OCI-LY1 (cell line): ENCODE data around the gene TMEM37.
A peak's percentile ranks its signal among the peaks of the same experiment; 100 is the strongest.

Source experiments
- H2AFZ ChIP-seq: fragments of 200-600 bp; sonication (generic), shearing (Covaris generic); 2 replicates; pipeline ENCODE4 v1.6.0; 2014; ENCODE audit warnings: antibody characterized with exemption, mild to moderate bottlenecking, low read length
- H3F3A ChIP-seq: fragments of 200-600 bp; sonication (generic), shearing (Covaris generic); 2 replicates; pipeline ENCODE4 v1.6.0; 2014; ENCODE audit warnings: mild to moderate bottlenecking, antibody characterized with exemption, low read length, moderate library complexity; ENCODE audit not compliant: insufficient read depth
- H3K27ac ChIP-seq: fragments of 200-600 bp; sonication (generic); 2 replicates; pipeline ENCODE4 v1.5.1; 2014; ENCODE audit warnings: low read length, mixed run types, mild to moderate bottlenecking, low read depth; ENCODE audit not compliant: poor library complexity, severe bottlenecking
- H3K27me3 ChIP-seq: fragments of 200-600 bp; sonication (generic); 2 replicates; pipeline ENCODE4 v1.6.0; 2014; ENCODE audit warnings: antibody characterized with exemption, mild to moderate bottlenecking, low read length, moderate library complexity; ENCODE audit not compliant: insufficient read depth
- H3K36me3 ChIP-seq: fragments of 200-600 bp; sonication (generic); 2 replicates; pipeline ENCODE4 v1.6.1; 2014; ENCODE audit warnings: mild to moderate bottlenecking, antibody characterized with exemption, low read length, moderate library complexity, mixed read lengths; ENCODE audit not compliant: insufficient read depth
- H3K4me1 ChIP-seq: fragments of 200-600 bp; sonication (generic); 2 replicates; pipeline ENCODE4 v1.5.1; 2014; ENCODE audit warnings: mild to moderate bottlenecking, low read length, moderate library complexity; ENCODE audit not compliant: insufficient read depth, severe bottlenecking
- H3K4me2 ChIP-seq: fragments of 200-600 bp; sonication (generic), shearing (Covaris generic); 2 replicates; pipeline ENCODE4 v1.6.1; 2014; ENCODE audit warnings: low read length
- H3K4me3 ChIP-seq: fragments of 200-600 bp; sonication (generic); 2 replicates; pipeline ENCODE4 v1.5.1; 2014; ENCODE audit warnings: low read length, low read depth, mild to moderate bottlenecking, mixed read lengths; ENCODE audit not compliant: poor library complexity, severe bottlenecking
- H3K79me2 ChIP-seq: fragments of 200-600 bp; shearing (Covaris generic); 2 replicates; pipeline ENCODE4 v1.6.1; 2016; ENCODE audit warnings: mixed run types, low read length, mixed read lengths; ENCODE audit not compliant: insufficient read depth
- H3K9ac ChIP-seq: fragments of 200-600 bp; sonication (generic), shearing (Covaris generic); 2 replicates; pipeline ENCODE4 v1.6.1; 2014; ENCODE audit warnings: mild to moderate bottlenecking, low read length, mixed read lengths
- H3K9me2 ChIP-seq: fragments of 200-600 bp; sonication (generic), shearing (Covaris generic); 2 replicates; pipeline ENCODE4 v1.6.1; 2014; ENCODE audit warnings: low read depth, mild to moderate bottlenecking, low read length, mixed read lengths
- H3K9me3 ChIP-seq: fragments of 200-600 bp; shearing (Covaris generic); 2 replicates; pipeline ENCODE4 v1.6.1; 2014; ENCODE audit warnings: low read length, mixed read lengths
- H4K20me1 ChIP-seq: fragments of 200-600 bp; sonication (generic), shearing (Covaris generic); 2 replicates; pipeline ENCODE4 v1.6.0; 2016; ENCODE audit warnings: mild to moderate bottlenecking, low read length; ENCODE audit not compliant: insufficient read depth
- EZH2 ChIP-seq: fragments of 200-600 bp; sonication (generic), shearing (Covaris generic); IDR thresholded peaks from 2 replicates; pipeline ENCODE4 v1.8.0; 2017; ENCODE audit warnings: borderline replicate concordance, mixed run types, mild to moderate bottlenecking, antibody characterized with exemption, low read length, moderate library complexity, mixed read lengths
- TF ChIP-seq, protein P1 (sequence below): fragments of 200-600 bp; sonication (generic), shearing (Covaris generic); IDR thresholded peaks from 2 replicates; pipeline ENCODE4 v1.5.1; 2017; ENCODE audit warnings: mild to moderate bottlenecking, antibody characterized with exemption, low read length, moderate library complexity, mixed read lengths

TMEM37 gene, protein sequence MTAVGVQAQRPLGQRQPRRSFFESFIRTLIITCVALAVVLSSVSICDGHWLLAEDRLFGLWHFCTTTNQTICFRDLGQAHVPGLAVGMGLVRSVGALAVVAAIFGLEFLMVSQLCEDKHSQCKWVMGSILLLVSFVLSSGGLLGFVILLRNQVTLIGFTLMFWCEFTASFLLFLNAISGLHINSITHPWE

DNA sequence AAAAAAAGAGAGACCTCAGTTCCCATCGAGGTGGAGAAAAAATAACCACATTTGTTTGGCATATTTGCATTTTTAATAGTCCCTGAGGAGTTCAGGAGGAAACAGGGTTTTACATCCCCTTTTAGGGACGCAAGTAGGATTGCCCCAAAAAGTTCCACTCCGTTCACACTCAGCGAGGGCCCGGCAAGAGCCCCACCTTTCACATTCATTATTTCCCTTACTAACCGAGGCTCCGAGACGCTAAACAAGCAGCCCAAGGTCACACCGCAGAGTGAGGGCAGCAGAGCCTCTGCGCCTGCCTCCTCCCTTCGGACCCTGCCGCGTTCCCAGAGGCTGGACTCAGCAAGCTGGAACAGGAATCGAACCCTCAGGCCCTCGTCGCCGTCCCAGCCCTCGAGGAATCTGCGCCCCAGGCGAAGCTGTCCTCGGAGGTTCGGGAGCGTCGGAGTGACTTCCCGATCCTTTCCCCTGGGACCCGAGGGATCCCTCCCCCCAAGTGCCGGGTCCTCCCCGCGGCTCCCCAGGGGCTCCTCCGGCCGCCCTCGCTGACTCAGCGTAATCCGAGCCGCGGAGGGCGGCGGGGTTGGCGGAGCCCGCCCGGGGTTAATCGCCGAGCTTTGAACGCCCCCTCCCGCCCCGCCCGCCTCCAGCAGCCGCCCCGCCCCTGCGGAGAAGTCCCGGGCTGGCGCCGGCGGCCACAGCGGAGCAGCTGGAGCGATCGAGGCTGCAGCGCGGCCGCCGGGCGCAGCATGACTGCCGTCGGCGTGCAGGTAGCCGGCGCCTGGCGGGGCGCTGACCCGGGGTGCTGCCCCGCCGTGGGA, at the start of gene TMEM37:
Gene TMEM37 (plus strand): TSS at position 700 of the 821 bp plus-strand sequence. CDS start 50 bp downstream, at position 750.
- H3K4me1 ChIP-seq: peaks cover 10% of the 10 kb centered on the region
- H4K20me1 ChIP-seq: no peaks in the 10 kb centered on the region
- no peaks in the 10 kb centered on the region for H3F3A ChIP-seq
- no peaks in the 10 kb centered on the region for H3K36me3 ChIP-seq
- H3K79me2 ChIP-seq: no peaks in the 10 kb centered on the region
- peak within 1 kb of the TSS; percentile 55 for H3K4me2 ChIP-seq
- peak within 1 kb of the TSS; percentile 37 for H3K4me3 ChIP-seq
- no peak within 1 kb of the TSS for H3K27ac ChIP-seq
- no peak within 1 kb of the TSS for H2AFZ ChIP-seq
- peaks cover 13% of the 10 kb centered on the region for H3K27me3 ChIP-seq
- H3K9me3 ChIP-seq: no peaks in the 10 kb centered on the region
- TF ChIP-seq, protein P1, sequence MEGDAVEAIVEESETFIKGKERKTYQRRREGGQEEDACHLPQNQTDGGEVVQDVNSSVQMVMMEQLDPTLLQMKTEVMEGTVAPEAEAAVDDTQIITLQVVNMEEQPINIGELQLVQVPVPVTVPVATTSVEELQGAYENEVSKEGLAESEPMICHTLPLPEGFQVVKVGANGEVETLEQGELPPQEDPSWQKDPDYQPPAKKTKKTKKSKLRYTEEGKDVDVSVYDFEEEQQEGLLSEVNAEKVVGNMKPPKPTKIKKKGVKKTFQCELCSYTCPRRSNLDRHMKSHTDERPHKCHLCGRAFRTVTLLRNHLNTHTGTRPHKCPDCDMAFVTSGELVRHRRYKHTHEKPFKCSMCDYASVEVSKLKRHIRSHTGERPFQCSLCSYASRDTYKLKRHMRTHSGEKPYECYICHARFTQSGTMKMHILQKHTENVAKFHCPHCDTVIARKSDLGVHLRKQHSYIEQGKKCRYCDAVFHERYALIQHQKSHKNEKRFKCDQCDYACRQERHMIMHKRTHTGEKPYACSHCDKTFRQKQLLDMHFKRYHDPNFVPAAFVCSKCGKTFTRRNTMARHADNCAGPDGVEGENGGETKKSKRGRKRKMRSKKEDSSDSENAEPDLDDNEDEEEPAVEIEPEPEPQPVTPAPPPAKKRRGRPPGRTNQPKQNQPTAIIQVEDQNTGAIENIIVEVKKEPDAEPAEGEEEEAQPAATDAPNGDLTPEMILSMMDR: no peak
- no peak for TF ChIP-seq EZH2
- no peak within 1 kb of the TSS for H3K9ac ChIP-seq
- no peaks in the 10 kb centered on the region for H3K9me2 ChIP-seq

DNA sequence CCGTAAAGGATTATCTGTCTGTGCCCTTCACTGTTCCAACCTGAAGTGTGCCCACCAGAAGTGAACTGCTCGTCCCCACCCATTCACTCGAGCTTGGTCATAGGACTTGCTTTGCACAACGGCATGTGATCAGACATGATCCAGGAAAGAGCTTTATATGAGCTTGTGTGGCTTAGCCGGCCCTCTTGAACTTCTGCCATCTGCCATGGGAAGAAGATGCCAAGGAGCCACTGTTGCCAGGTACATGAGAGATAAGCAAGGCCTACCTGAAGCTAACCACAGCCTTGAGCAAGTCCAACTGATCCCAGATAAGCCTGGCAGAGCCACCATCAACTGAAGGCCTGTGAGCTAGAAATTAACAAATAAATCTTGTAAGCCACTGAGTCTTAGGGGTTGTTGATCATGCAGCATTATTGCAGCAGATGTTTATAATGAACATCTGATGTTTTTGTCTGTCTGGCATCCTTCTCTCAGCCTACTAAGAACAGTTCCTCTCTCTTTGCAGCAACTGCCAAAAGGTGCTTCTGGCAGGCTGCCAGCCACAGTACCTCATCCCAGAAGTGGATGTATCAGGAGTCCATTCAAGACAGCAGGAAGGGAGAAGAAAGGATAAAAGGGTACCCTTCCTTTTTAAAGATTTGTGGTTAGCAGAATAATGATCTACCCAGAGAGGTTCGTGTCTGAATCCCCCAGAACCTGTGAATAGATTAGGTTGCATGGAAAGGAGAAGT, 48.1 kb upstream of the TMEM37 start:
- TF ChIP-seq, protein P1: no peak
- TF ChIP-seq EZH2: no peak

DNA sequence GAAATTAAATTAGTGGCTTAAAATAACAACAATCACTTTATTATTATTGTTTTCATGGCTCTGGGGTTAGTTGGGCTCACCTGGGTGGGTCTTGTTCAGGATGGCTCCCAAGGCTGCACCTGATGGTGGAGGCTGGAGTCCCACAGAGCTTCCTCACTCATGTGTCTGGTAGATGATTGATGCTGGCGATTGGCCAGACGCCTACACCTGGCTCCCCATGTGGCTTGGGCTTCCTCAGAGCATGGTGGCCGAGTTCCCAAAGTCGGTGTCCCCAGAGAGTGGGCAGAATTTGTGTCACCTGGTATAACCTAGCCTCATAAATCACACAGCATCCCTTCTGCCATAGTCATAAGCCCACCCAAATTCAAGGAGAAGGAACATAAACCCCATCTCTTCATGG, 46.7 kb upstream of the TMEM37 start:
- H3F3A ChIP-seq: no peaks in the 10 kb centered on the region

More for the DNA sequence above, 48.1 kb upstream of the TMEM37 start:
- Histone ChIP-seq H3K27me3 (no peaks in the 10 kb centered on the region), H3K9ac (no peak overlapping the region), H3K4me1 (no peaks in the 10 kb centered on the region), H3K4me2 (no peak overlapping the region), H3K27ac (no peak overlapping the region), H4K20me1 (no peaks in the 10 kb centered on the region), H3K9me2 (no peaks in the 10 kb centered on the region), H3K4me3 (no peak overlapping the region), H2AFZ (no peak overlapping the region), H3K79me2 (no peaks in the 10 kb centered on the region), H3K36me3 (no peaks in the 10 kb centered on the region), H3F3A (no peaks in the 10 kb centered on the region), H3K9me3 (no peaks in the 10 kb centered on the region)

More for the DNA sequence above, 46.7 kb upstream of the TMEM37 start:
- H3K79me2 ChIP-seq: no peaks in the 10 kb centered on the region
- no peaks in the 10 kb centered on the region for H3K9me3 ChIP-seq
- H3K9me2 ChIP-seq: no peaks in the 10 kb centered on the region
- H4K20me1 ChIP-seq: no peaks in the 10 kb centered on the region
- H3K4me2 ChIP-seq: no peak overlapping the region
- no peak overlapping the region for H3K4me3 ChIP-seq
- no peak for TF ChIP-seq EZH2
- TF ChIP-seq, protein P1: no peak
- H3K4me1 ChIP-seq: no peaks in the 10 kb centered on the region
- H3K27me3 ChIP-seq: no peaks in the 10 kb centered on the region
- H3K27ac ChIP-seq: no peak overlapping the region
- H2AFZ ChIP-seq: no peak overlapping the region
- H3K9ac ChIP-seq: no peak overlapping the region
- H3K36me3 ChIP-seq: no peaks in the 10 kb centered on the region
